ENCODE data around the gene ATP2C2. TPM values are rescaled to one million over a fixed set of nuclear protein-coding genes. Genes with fewer than 3 reads are reported as not detected.

ATP2C2 gene
- total and polyA plus RNA-seq, 2 of the 8 experiments (the other 6 are each of a cell fraction or from before 2014, with no cell fraction given): 1.2 to 2.8 TPM

DNA sequence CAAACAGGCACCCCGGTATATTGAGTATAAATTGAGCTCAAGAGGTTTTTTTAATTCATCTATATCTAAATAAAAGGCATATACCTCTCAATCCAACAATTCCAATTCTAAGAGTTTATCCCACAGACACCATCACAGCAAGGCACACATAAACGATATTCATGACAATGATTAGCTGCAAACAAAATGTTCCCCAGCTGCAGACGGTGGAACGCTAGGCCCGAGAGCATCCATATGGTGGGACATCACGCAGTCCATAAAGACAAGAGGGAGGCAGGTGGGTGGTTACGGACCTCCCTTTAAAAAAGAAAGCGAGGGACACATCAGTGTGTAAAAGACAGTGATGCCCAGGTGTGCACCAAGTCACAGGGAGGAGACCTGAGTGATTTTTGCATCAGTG lies 108.1 kb downstream of the ATP2C2 start:
- H3K23me2 ChIP-seq (ENCODE audit: low read depth, low read length): no peaks in the 10 kb centered on the region; the same call in 1 of the 2 replicates
- H3K4me3 ChIP-seq (ENCODE audit: extremely low read depth in 1 of 4, insufficient read depth in 2 of 4, low read depth in 3 of 4, low read length in 4 of 4): no peak overlapping the region
- no peak overlapping the region for H3K4ac ChIP-seq (replicated peaks; ENCODE audit: insufficient read length, low read depth, low read length)
- H2BK120ac ChIP-seq (replicated peaks; ENCODE audit: low read depth, low read length): no peak overlapping the region
- H3K79me2 ChIP-seq (ENCODE audit: control insufficient read depth in 1 of 2, insufficient read depth in 2 of 2, low read length in 2 of 2): no peaks in the 10 kb centered on the region
- H3K18ac ChIP-seq (ENCODE audit: extremely low read depth, low read length): no peak overlapping the region
- ChIA-PET POLR2A (ENCODE audit: partially characterized antibody) (interaction anchor here (0.6 kb wide), 1 partner anchor 418 kb away, joined by 3 read pairs; no protein-coding TSS in a partner anchor), CTCF (ENCODE audit: partially characterized antibody) (interaction anchor here (0.7 to 1.4 kb wide), 6 partner anchors 23 to 585 kb away, joined by 3 to 4 read pairs (median 3); no protein-coding TSS in a partner anchor)
- no peak overlapping the region for H2AFZ ChIP-seq (ENCODE audit: low read length)
- no peak overlapping the region for H2BK5ac ChIP-seq (ENCODE audit: low read depth, low read length)
- H4K8ac ChIP-seq (ENCODE audit: extremely low read depth, insufficient read depth, low read length): no peak overlapping the region
- H2AK5ac ChIP-seq (ENCODE audit: low read depth, low read length): no peak overlapping the region
- no peak for TF ChIP-seq GABPA (IDR thresholded peaks at IDR 0.05; ENCODE audit: borderline replicate concordance, insufficient read depth, low read length)
- no peak for TF ChIP-seq CHD1 (IDR thresholded peaks at IDR 0.05; ENCODE audit: low read depth, low read length)
- H4K91ac ChIP-seq (replicated peaks; ENCODE audit: insufficient read length, low read length): no peak overlapping the region
- no peak overlapping the region for H2BK15ac ChIP-seq (ENCODE audit: low read length)
- no peaks in the 10 kb centered on the region for H4K20me1 ChIP-seq (replicated peaks in 1 of 2; ENCODE audit: control insufficient read depth in 1 of 2, insufficient read depth in 2 of 2, low read length in 2 of 2)
- no peaks in the 10 kb centered on the region for H3K36me3 ChIP-seq (ENCODE audit: control insufficient read depth in 2 of 4, insufficient read depth in 4 of 4, low read length in 3 of 4)
- H3K27ac ChIP-seq (ENCODE audit: low read depth, low read length): no peak overlapping the region
- 96% methylated on average over 8 of the region's 8 CpGs; no CpG with 5 or more reads in 1 of the 2 experiments for WGBS, 2 experiments (ENCODE audit: extremely low coverage in 1 of 2, insufficient coverage in 1 of 2, insufficient read length in 1 of 2, insufficient replicate concordance in 2 of 2, low coverage in 1 of 2, low lambda C conversion rate in 2 of 2, missing lambda C conversion rate in 1 of 2)
- H3K27me3 ChIP-seq (replicated peaks in 1 of 4; ENCODE audit: control insufficient read depth in 3 of 4, extremely low read depth in 1 of 4, insufficient read depth in 3 of 4, low read length in 3 of 4): no peaks in the 10 kb centered on the region
- H3K9ac ChIP-seq (replicated peaks in 1 of 4; ENCODE audit: extremely low read depth in 1 of 4, low read depth in 3 of 4, low read length in 3 of 4): no peak overlapping the region
- H2BK12ac ChIP-seq (ENCODE audit: low read depth, low read length): no peak overlapping the region
- DNase-seq (ENCODE audit: low read depth in 1 of 2, low spot score in 2 of 2): no peak
- no peak overlapping the region for H3K23ac ChIP-seq (ENCODE audit: insufficient read length)
- FAIRE-seq: no peak
- no peaks in the 10 kb centered on the region; the same call in 1 of the 2 replicates for H3K79me1 ChIP-seq (ENCODE audit: low read depth, low read length)
- no peak overlapping the region for H3K4me2 ChIP-seq (ENCODE audit: insufficient read depth in 1 of 2, low read depth in 2 of 2, low read length in 2 of 2)
- peaks cover 6 to 9% of the 10 kb centered on the region in 2 experiments; a peak in 3 of 4 replicates for H3K9me3 ChIP-seq (ENCODE audit: insufficient read depth in 2 of 2, low read depth in 1 of 2, low read length in 1 of 2)
- no peak overlapping the region for H2BK20ac ChIP-seq (ENCODE audit: low read length)
- no peak overlapping the region for H3K56ac ChIP-seq (replicated peaks; ENCODE audit: insufficient read length, low read depth, low read length)
- no peak overlapping the region for H3K14ac ChIP-seq (ENCODE audit: insufficient read length)
- no peaks in the 10 kb centered on the region for H3K4me1 ChIP-seq (replicated peaks in 1 of 4; ENCODE audit: control insufficient read depth in 3 of 4, insufficient read depth in 4 of 4, low read length in 3 of 4)
- no peak overlapping the region for H4K5ac ChIP-seq (ENCODE audit: insufficient read length, low read depth, low read length)

All from H1 (cell line).